ENCODE measurements around the gene BCKDHA. TPM values are rescaled to one million over a fixed set of nuclear protein-coding genes. Genes with fewer than 3 reads are reported as not detected.
A peak's percentile ranks its signal among the peaks of the same experiment; 100 is the strongest.
"Not testable (repeated sequence)": the region's sequence is repeated elsewhere in the genome, so short reads cannot be mapped to it uniquely, and the experiment has no call there.

Gene BCKDHA
- total RNA-seq, 4 donors from 2014 or later = 64.3 to 116 (median 70.1) TPM

- TF ChIP-seq CTCF (IDR thresholded peaks at IDR 0.05) = no peak
- no peak for TF ChIP-seq POLR2A (IDR thresholded peaks at IDR 0.05)
- WGBS, 2 donors = 9 to 32% methylated on average over 12 of the region's 12 CpGs
- intact Hi-C loops (cut with DNase I; ENCODE audit: low total_unique reads) = no loop called here
- DNase-seq (ENCODE audit: low spot score in 2 of 2) = peak in 1 of 2 donors; percentile 93
- H3K4me3 ChIP-seq (ENCODE audit: low read depth, poor library complexity, severe bottlenecking) = no peak overlapping the region
These were observed 23.6 kb upstream of the BCKDHA start for GRCh38 chr19:41373993-41374392.

- peak in 1 of 2 donors; percentile 91 for DNase-seq (ENCODE audit: low spot score in 2 of 2)
- intact Hi-C loops (cut with DNase I; ENCODE audit: low total_unique reads) = no loop called here
- peak within 1 kb of the TSS; percentile 54 for H3K4me3 ChIP-seq (ENCODE audit: low read depth, poor library complexity, severe bottlenecking)
- TF ChIP-seq CTCF (IDR thresholded peaks at IDR 0.05) (no peak), POLR2A (IDR thresholded peaks at IDR 0.05) (no peak)
- WGBS, 2 donors = 2 to 5% methylated on average over 37 to 40 of the region's 47 CpGs
These were observed 21.2 kb upstream of the BCKDHA start, which contains the start of gene TMEM91 for GRCh38 chr19:41376241-41376997. Gene TMEM91 (plus strand): TSS chr19:41376533. CDS start chr19:41378310, 1,777 bp downstream.

GRCh38 chr19:41376998-41377365, 20.6 kb upstream of the BCKDHA start:
- intact Hi-C loops (cut with DNase I; ENCODE audit: low total_unique reads) = no loop called here
- peak overlapping the region; percentile 54 for H3K4me3 ChIP-seq (ENCODE audit: low read depth, poor library complexity, severe bottlenecking)
- whole genome bisulfite sequencing, 2 donors = 44 to 48% methylated on average over 8 of the region's 8 CpGs
- no peak for DNase-seq (ENCODE audit: low spot score in 2 of 2)
- no peak for TF ChIP-seq POLR2A (IDR thresholded peaks at IDR 0.05)
- TF ChIP-seq CTCF (IDR thresholded peaks at IDR 0.05) = no peak

GRCh38 chr19:41377977-41378709, 19.5 kb upstream of the BCKDHA start:
- no peak overlapping the region for H3K4me3 ChIP-seq (ENCODE audit: low read depth, poor library complexity, severe bottlenecking)
- TF ChIP-seq CTCF (IDR thresholded peaks at IDR 0.05) (no peak), POLR2A (IDR thresholded peaks at IDR 0.05) (no peak)
- WGBS, 2 donors = 70 to 72% methylated on average over 9 of the region's 9 CpGs
- intact Hi-C loops (cut with DNase I; ENCODE audit: low total_unique reads) = no loop called here
- DNase-seq (ENCODE audit: low spot score in 2 of 2) = no peak

- H3K4me3 ChIP-seq (ENCODE audit: low read depth, poor library complexity, severe bottlenecking); DNase-seq (ENCODE audit: low spot score in 2 of 2); intact Hi-C loops (cut with DNase I; ENCODE audit: low total_unique reads): not testable (repeated sequence)
- WGBS, 2 donors = 93 to 94% methylated on average over 8 of the region's 8 CpGs
These were observed 16.1 kb upstream of the BCKDHA start for GRCh38 chr19:41381536-41381935.

GRCh38 chr19:41384351-41384750, 13.3 kb upstream of the BCKDHA start:
- TF ChIP-seq POLR2A (IDR thresholded peaks at IDR 0.05) (no peak), CTCF (IDR thresholded peaks at IDR 0.05) (no peak)
- no peak for DNase-seq (ENCODE audit: low spot score in 2 of 2)

More at GRCh38 chr19:41384351-41384750, 13.3 kb upstream of the BCKDHA start:
- H3K4me3 ChIP-seq (ENCODE audit: low read depth, poor library complexity, severe bottlenecking) = no peak overlapping the region
- intact Hi-C loops (cut with DNase I; ENCODE audit: low total_unique reads) = no loop called here
- 75 to 90% methylated on average over 5 of the region's 5 CpGs for WGBS, 2 donors

All from lower leg skin (tissue), 4 donors.